B cell (primary cell): ENCODE data around the gene ADAMTS12. TPM values are rescaled to one million over a fixed set of nuclear protein-coding genes. Genes with fewer than 3 reads are reported as not detected.

Source experiments
- ATAC-seq: fragments of 200-7000 bp; cut with Tn5 transposase; one replicate; pipeline ENCODE4 v1.10.0; 2021; ENCODE audit warnings: low read depth, mild to moderate bottlenecking, moderate number of reproducible peaks, moderate library complexity
- CTCF ChIA-PET: fragments of 350-600 bp; sonication (Branson Sonifier 250); formaldehyde crosslinking; loops from one replicate; lab custom pipeline; 2021; ENCODE audit warnings: antibody characterized with exemption, inconsistent platforms; lab: Charles Lee
- POLR2A ChIA-PET: fragments of 350-600 bp; sonication (Branson Sonifier 250); formaldehyde crosslinking; loops from one replicate; lab custom pipeline; 2021; ENCODE audit warnings: antibody characterized with exemption; lab: Charles Lee
- DNase-seq: peaks from one replicate; pipeline ENCODE4 v3.0.0; 2013
- H2AFZ ChIP-seq: 2 replicates; pipeline ENCODE4 v1.6.1; 2012; ENCODE audit warnings: mild to moderate bottlenecking, low read depth, low read length; ENCODE audit not compliant: insufficient read depth, poor library complexity, severe bottlenecking
- H3K27ac ChIP-seq, 2 donors: 1 replicate in 1 of 2; 2 replicates in 1 of 2; pipeline ENCODE4 v1.5.1; 2012 to 2013; ENCODE audit warnings: low read length in 2 of 2, mild to moderate bottlenecking in 2 of 2, moderate library complexity in 1 of 2
- H3K27me3 ChIP-seq, 4 experiments: fragments of 200-600 bp in 1 of 4; sonication (generic) in 1 of 4; replicated peaks in 1 of 4; 1 replicate in 2 of 4; 2 replicates in 2 of 4; pipeline versions ENCODE4 v1.6.1 to v1.7.0; 2013 to 2016; ENCODE audit warnings: low read length in 3 of 4, mild to moderate bottlenecking in 2 of 4, mixed read lengths in 1 of 4, moderate library complexity in 1 of 4; ENCODE audit not compliant: insufficient read depth in 4 of 4, control insufficient read depth in 3 of 4; ENCODE audit errors: control extremely low read depth in 1 of 4
- H3K36me3 ChIP-seq, 2 experiments: replicated peaks in 1 of 2; 1 replicate in 1 of 2; 2 replicates in 1 of 2; pipeline versions ENCODE4 v1.6.1 to v1.7.1; 2013; ENCODE audit warnings: low read length in 1 of 2; ENCODE audit not compliant: insufficient read depth in 2 of 2, control insufficient read depth in 1 of 2; ENCODE audit errors: control extremely low read depth in 1 of 2, extremely low read depth in 1 of 2
- H3K4me1 ChIP-seq, 2 donors: fragments of 200-600 bp in 1 of 2; sonication (generic) in 1 of 2; 1 replicate in 1 of 2; 2 replicates in 1 of 2; pipeline versions ENCODE4 v1.5.1 to v1.6.1; 2013 to 2017; ENCODE audit warnings: low read length in 2 of 2; ENCODE audit not compliant: control insufficient read depth in 2 of 2, insufficient read depth in 2 of 2
- H3K4me2 ChIP-seq: replicated peaks from 2 replicates; pipeline ENCODE3; 2012; ENCODE audit warnings: mild to moderate bottlenecking, low read depth, low read length; ENCODE audit not compliant: poor library complexity, severe bottlenecking
- H3K4me3 ChIP-seq, 5 experiments: fragments of 200-600 bp in 1 of 5; sonication (generic) in 1 of 5; 1 replicate in 3 of 5; 2 replicates in 2 of 5; pipeline versions ENCODE4 v1.5.1 to v1.7.0; 2011 to 2016; ENCODE audit warnings: low read length in 4 of 5, mild to moderate bottlenecking in 4 of 5, low read depth in 2 of 5, control low read depth in 1 of 5, moderate library complexity in 1 of 5; ENCODE audit not compliant: insufficient read depth in 1 of 5; ENCODE audit errors: control extremely low read depth in 1 of 5, extremely low read depth in 1 of 5
- H3K79me2 ChIP-seq: fragments of 200-600 bp; sonication (generic); one replicate; pipeline ENCODE4 v1.6.0; 2016; ENCODE audit warnings: low read length; ENCODE audit not compliant: control insufficient read depth, insufficient read depth
- H3K9ac ChIP-seq: fragments of 200-600 bp; sonication (generic); 2 replicates; pipeline ENCODE4 v1.6.1; 2017; ENCODE audit warnings: mild to moderate bottlenecking, low read length, moderate library complexity
- H3K9me3 ChIP-seq, 3 donors: one replicate each; pipeline versions ENCODE4 v1.6.1 to v1.7.1; 2013; ENCODE audit warnings: low read length in 2 of 3; ENCODE audit not compliant: control insufficient read depth in 2 of 3, insufficient read depth in 1 of 3; ENCODE audit errors: control extremely low read depth in 1 of 3
- H4K20me1 ChIP-seq: 2 replicates; pipeline ENCODE4 v1.6.0; 2012; ENCODE audit warnings: mild to moderate bottlenecking, low read length; ENCODE audit not compliant: insufficient read depth, control insufficient read depth, poor library complexity, severe bottlenecking
- H3K27ac Mint-ChIP-seq: one replicate; pipeline ENCODE4 v1.8.0; 2021; ENCODE audit warnings: mixed read lengths
- H3K27me3 Mint-ChIP-seq: one replicate; pipeline ENCODE4 v1.8.0; 2021; ENCODE audit warnings: mixed read lengths
- H3K4me1 Mint-ChIP-seq: one replicate; pipeline ENCODE4 v1.8.0; 2021; ENCODE audit warnings: mixed read lengths
- H3K4me3 Mint-ChIP-seq: one replicate; pipeline ENCODE4 v1.8.0; 2021; ENCODE audit warnings: mixed read lengths
- H3K9me3 Mint-ChIP-seq: one replicate; pipeline ENCODE4 v1.8.0; 2022; ENCODE audit warnings: mixed read lengths; ENCODE audit not compliant: insufficient read depth
- EZH2 ChIP-seq: IDR thresholded peaks from 2 replicates; pipeline ENCODE4 v1.6.1; 2012; ENCODE audit warnings: borderline replicate concordance, low read depth, mild to moderate bottlenecking, moderate library complexity, low read length; ENCODE audit not compliant: insufficient read depth, poor library complexity, severe bottlenecking
- WGBS: methylation state at CpG from one replicate; pipeline ENCODE4 v1.1.5; 2013; ENCODE audit warnings: missing lambda C conversion rate; ENCODE audit not compliant: insufficient coverage; 5-methylcytosine and 5-hydroxymethylcytosine counted together
- intact Hi-C: fragments of 100-400 bp; cut with micrococcal nuclease; formaldehyde crosslinking; loops from one replicate; pipeline ENCODE4 v1.10.0; 2022
- polyA plus RNA-seq: library from polyadenylated mRNA; depleted of rRNA; stranded (reverse); fragments of >200 nt; gene quantifications from 2 replicates; pipeline ENCODE4 v1.2.3, GENCODE V29; 2012
- total RNA-seq, 2 donors: library from RNA; stranded (reverse); fragments of 120-200 nt in 1 of 2; gene quantifications; 1 replicate in 1 of 2; 2 replicates in 1 of 2; pipeline versions ENCODE4 v1.2.3 to v1.2.4, GENCODE V29; 2013 to 2022
- TF ChIP-seq, protein P1 (sequence below): fragments of 200-600 bp; IDR thresholded peaks from one replicate; pipeline ENCODE4 v1.8.0; 2022; ENCODE audit warnings: antibody characterized with exemption, mild to moderate bottlenecking

ADAMTS12 gene
- total and polyA plus RNA-seq, 2 donors (not counting 1 experiment from before 2014, with no cell fraction given) = not detected

DNA sequence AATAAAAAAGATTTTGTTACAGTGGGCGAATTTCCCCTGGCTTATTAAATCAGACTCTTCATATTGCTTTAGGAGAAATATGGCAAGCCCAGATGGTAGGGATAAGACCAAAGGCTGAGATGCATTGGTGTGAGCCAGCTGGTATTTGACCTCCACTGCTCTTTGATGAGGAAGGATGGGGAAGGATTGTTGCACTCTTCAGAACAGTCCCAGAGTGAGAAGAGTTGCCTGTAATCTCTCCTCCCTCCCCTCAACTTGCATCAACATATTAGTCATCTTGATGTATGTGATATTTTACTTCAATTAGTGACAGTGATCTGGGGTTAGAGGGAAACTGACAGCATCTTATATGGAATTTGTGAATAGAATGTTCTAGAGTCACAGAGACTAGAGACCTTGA is 136.6 kb downstream of the ADAMTS12 start:
- no peaks in the 10 kb centered on the region for H3K4me1 Mint-ChIP-seq
- WGBS = 80% methylated on average over 1 of the region's 1 CpG

DNA sequence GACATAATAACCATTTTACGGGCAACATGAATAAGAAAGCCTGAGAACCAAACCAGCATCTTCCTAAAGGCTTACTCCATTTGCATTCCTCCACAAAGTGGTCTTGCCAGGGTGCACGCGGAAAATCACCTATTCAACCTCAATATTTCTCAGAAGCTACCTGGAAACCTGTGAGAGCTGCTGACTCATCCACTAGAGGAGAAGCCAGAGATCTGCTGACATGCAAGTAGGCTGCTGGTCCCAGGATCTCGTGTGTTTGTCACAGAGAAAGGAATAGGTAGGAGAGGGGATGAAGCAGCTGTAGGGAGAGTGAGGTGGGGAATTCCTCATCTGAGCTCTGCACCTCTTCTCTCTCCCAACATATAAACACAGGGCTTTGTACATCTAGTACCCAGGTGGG is 138.1 kb downstream of the ADAMTS12 start:
- Mint-ChIP-seq H3K9me3 (no peaks in the 10 kb centered on the region), H3K27ac (no peak overlapping the region), H3K4me3 (no peak overlapping the region), H3K27me3 (no peaks in the 10 kb centered on the region), H3K4me1 (no peaks in the 10 kb centered on the region)
- TF ChIP-seq, protein P1, sequence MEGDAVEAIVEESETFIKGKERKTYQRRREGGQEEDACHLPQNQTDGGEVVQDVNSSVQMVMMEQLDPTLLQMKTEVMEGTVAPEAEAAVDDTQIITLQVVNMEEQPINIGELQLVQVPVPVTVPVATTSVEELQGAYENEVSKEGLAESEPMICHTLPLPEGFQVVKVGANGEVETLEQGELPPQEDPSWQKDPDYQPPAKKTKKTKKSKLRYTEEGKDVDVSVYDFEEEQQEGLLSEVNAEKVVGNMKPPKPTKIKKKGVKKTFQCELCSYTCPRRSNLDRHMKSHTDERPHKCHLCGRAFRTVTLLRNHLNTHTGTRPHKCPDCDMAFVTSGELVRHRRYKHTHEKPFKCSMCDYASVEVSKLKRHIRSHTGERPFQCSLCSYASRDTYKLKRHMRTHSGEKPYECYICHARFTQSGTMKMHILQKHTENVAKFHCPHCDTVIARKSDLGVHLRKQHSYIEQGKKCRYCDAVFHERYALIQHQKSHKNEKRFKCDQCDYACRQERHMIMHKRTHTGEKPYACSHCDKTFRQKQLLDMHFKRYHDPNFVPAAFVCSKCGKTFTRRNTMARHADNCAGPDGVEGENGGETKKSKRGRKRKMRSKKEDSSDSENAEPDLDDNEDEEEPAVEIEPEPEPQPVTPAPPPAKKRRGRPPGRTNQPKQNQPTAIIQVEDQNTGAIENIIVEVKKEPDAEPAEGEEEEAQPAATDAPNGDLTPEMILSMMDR = no peak
- TF ChIP-seq EZH2 = no peak
- H2AFZ ChIP-seq = no peak overlapping the region
- H3K9ac ChIP-seq = no peak overlapping the region
- H3K9me3 ChIP-seq = no peaks in the 10 kb centered on the region
- H3K4me2 ChIP-seq = no peak overlapping the region
- POLR2A ChIA-PET = no interaction called here
- no peaks in the 10 kb centered on the region for H4K20me1 ChIP-seq
- no peaks in the 10 kb centered on the region for H3K4me1 ChIP-seq
- 95% methylated on average over 4 of the region's 4 CpGs for WGBS
- H3K79me2 ChIP-seq = no peaks in the 10 kb centered on the region
- DNase-seq (no peak), ATAC-seq (no peak)
- no peaks in the 10 kb centered on the region for H3K27me3 ChIP-seq
- intact Hi-C loops = no loop called here
- no peaks in the 10 kb centered on the region for H3K36me3 ChIP-seq
- no peak overlapping the region for H3K27ac ChIP-seq
- CTCF ChIA-PET = no interaction called here
- no peak overlapping the region for H3K4me3 ChIP-seq

More for the DNA sequence above, 136.6 kb downstream of the ADAMTS12 start:
- no peak overlapping the region for H2AFZ ChIP-seq
- ATAC-seq (no peak), DNase-seq (no peak)
- H3K4me3 ChIP-seq = no peak overlapping the region
- no peaks in the 10 kb centered on the region for H3K4me1 ChIP-seq
- ChIA-PET POLR2A (no interaction called here), CTCF (no interaction called here)
- Mint-ChIP-seq H3K27ac (no peak overlapping the region), H3K4me3 (no peak overlapping the region), H3K27me3 (no peaks in the 10 kb centered on the region), H3K9me3 (no peaks in the 10 kb centered on the region)
- H3K79me2 ChIP-seq = no peaks in the 10 kb centered on the region
- intact Hi-C loops = no loop called here
- no peaks in the 10 kb centered on the region for H4K20me1 ChIP-seq
- H3K36me3 ChIP-seq = no peaks in the 10 kb centered on the region
- TF ChIP-seq, protein P1 = no peak
- TF ChIP-seq EZH2 = no peak
- no peaks in the 10 kb centered on the region for H3K27me3 ChIP-seq
- no peaks in the 10 kb centered on the region for H3K9me3 ChIP-seq
- H3K9ac ChIP-seq = no peak overlapping the region
- no peak overlapping the region for H3K27ac ChIP-seq
- no peak overlapping the region for H3K4me2 ChIP-seq
